Astrocyte (in vitro differentiated cells and primary cell): ENCODE results near the gene LDLRAD4. TPM values are rescaled to one million over a fixed set of nuclear protein-coding genes. Genes with fewer than 3 reads are reported as not detected.

Source experiments
- DNase-seq: peaks from one replicate; pipeline ENCODE4 v3.0.0-alpha.2; 2010; ENCODE audit warnings: low read depth
- FAIRE-seq: peaks from 2 replicates; lab custom pipeline; 2011; peaks lifted over from hg19 to GRCh38; lab: Jason Lieb, UNC
- H2AFZ ChIP-seq: 2 replicates; pipeline ENCODE4 v1.6.0; 2012; ENCODE audit warnings: low read depth, low read length, inconsistent platforms
- H3K27ac ChIP-seq: 2 replicates; pipeline ENCODE4 v1.5.1; 2011; ENCODE audit warnings: low read depth, low read length, inconsistent platforms
- H3K27me3 ChIP-seq: 2 replicates; pipeline ENCODE4 v1.6.0; 2011; ENCODE audit warnings: low read length, inconsistent platforms; ENCODE audit not compliant: insufficient read depth
- H3K36me3 ChIP-seq: 2 replicates; pipeline ENCODE4 v1.5.1; 2011; ENCODE audit warnings: low read length, inconsistent platforms; ENCODE audit not compliant: insufficient read depth
- H3K4me1 ChIP-seq: 2 replicates; pipeline ENCODE4 v1.5.1; 2011; ENCODE audit warnings: low read length, inconsistent platforms; ENCODE audit not compliant: insufficient read depth
- H3K4me2 ChIP-seq: 2 replicates; pipeline ENCODE4 v1.6.0; 2012; ENCODE audit warnings: low read length, inconsistent platforms
- H3K4me3 ChIP-seq: 2 replicates; pipeline ENCODE4 v1.5.1; 2011; ENCODE audit warnings: low read depth, mild to moderate bottlenecking, low read length, inconsistent platforms; ENCODE audit not compliant: insufficient read depth
- H3K79me2 ChIP-seq: 2 replicates; pipeline ENCODE4 v1.6.0; 2012; ENCODE audit warnings: mild to moderate bottlenecking, low read length, inconsistent platforms; ENCODE audit not compliant: insufficient read depth
- H3K9ac ChIP-seq: 2 replicates; pipeline ENCODE4 v1.6.0; 2012; ENCODE audit warnings: mild to moderate bottlenecking, low read length, inconsistent platforms
- H3K9me3 ChIP-seq: 2 replicates; pipeline ENCODE4 v1.5.1; 2012; ENCODE audit warnings: low read depth, mild to moderate bottlenecking, low read length, inconsistent platforms; ENCODE audit not compliant: insufficient read depth
- H4K20me1 ChIP-seq: 2 replicates; pipeline ENCODE4 v1.6.0; 2012; ENCODE audit warnings: low read length, inconsistent platforms; ENCODE audit not compliant: insufficient read depth
- H3K27ac Mint-ChIP-seq: one replicate; pipeline ENCODE4 v1.8.0; 2021; ENCODE audit warnings: mild to moderate bottlenecking, mixed read lengths; ENCODE audit not compliant: unreplicated experiment
- H3K27me3 Mint-ChIP-seq: one replicate; pipeline ENCODE4 v1.8.0; 2021; ENCODE audit warnings: low read depth, mixed read lengths; ENCODE audit not compliant: unreplicated experiment
- H3K36me3 Mint-ChIP-seq: one replicate; pipeline ENCODE4 v1.8.0; 2021; ENCODE audit warnings: low read depth, mixed read lengths; ENCODE audit not compliant: unreplicated experiment
- H3K4me1 Mint-ChIP-seq: one replicate; pipeline ENCODE4 v1.8.0; 2021; ENCODE audit warnings: low read depth, mixed read lengths; ENCODE audit not compliant: unreplicated experiment
- H3K4me3 Mint-ChIP-seq: one replicate; pipeline ENCODE4 v1.8.0; 2021; ENCODE audit warnings: mild to moderate bottlenecking, moderate library complexity, mixed read lengths; ENCODE audit not compliant: unreplicated experiment
- H3K9me3 Mint-ChIP-seq: one replicate; pipeline ENCODE4 v1.8.0; 2021; ENCODE audit warnings: mild to moderate bottlenecking, mixed read lengths; ENCODE audit not compliant: unreplicated experiment
- EZH2 ChIP-seq: IDR thresholded peaks from 2 replicates; pipeline ENCODE4 v1.6.1; 2012; ENCODE audit warnings: mild to moderate bottlenecking, low read length, inconsistent platforms; ENCODE audit not compliant: insufficient read depth
- total RNA-seq: library from RNA; stranded (reverse); gene quantifications from 2 replicates; pipeline ENCODE4 v1.2.1, GENCODE V29; 2021
- TF ChIP-seq, protein P1 (sequence below): IDR thresholded peaks from 2 replicates; pipeline ENCODE4 v1.5.1; 2011; ENCODE audit warnings: low read depth, mild to moderate bottlenecking, inconsistent platforms, low read length, moderate library complexity; ENCODE audit not compliant: insufficient read depth

The LDLRAD4 gene
- total RNA-seq, 1 donor from 2014 or later, result 26.0 TPM

- DNase-seq (no peak), FAIRE-seq (no peak)
- H3K9me3 Mint-ChIP-seq, result no peaks in the 10 kb centered on the region
- H3K9me3 ChIP-seq, result no peaks in the 10 kb centered on the region
- no peaks in the 10 kb centered on the region for H3K36me3 Mint-ChIP-seq
- no peak overlapping the region for H3K27ac Mint-ChIP-seq
- no peak overlapping the region for H3K27ac ChIP-seq
- peaks cover 8% of the 10 kb centered on the region for H3K27me3 ChIP-seq
- H3K4me1 ChIP-seq, result peaks cover 4% of the 10 kb centered on the region
- H3K4me3 Mint-ChIP-seq, result no peak overlapping the region
- peaks cover 28% of the 10 kb centered on the region for H3K4me1 Mint-ChIP-seq
- H4K20me1 ChIP-seq, result no peaks in the 10 kb centered on the region
- H3K9ac ChIP-seq, result no peak overlapping the region
- H3K4me3 ChIP-seq, result no peak overlapping the region
- TF ChIP-seq, protein P1, sequence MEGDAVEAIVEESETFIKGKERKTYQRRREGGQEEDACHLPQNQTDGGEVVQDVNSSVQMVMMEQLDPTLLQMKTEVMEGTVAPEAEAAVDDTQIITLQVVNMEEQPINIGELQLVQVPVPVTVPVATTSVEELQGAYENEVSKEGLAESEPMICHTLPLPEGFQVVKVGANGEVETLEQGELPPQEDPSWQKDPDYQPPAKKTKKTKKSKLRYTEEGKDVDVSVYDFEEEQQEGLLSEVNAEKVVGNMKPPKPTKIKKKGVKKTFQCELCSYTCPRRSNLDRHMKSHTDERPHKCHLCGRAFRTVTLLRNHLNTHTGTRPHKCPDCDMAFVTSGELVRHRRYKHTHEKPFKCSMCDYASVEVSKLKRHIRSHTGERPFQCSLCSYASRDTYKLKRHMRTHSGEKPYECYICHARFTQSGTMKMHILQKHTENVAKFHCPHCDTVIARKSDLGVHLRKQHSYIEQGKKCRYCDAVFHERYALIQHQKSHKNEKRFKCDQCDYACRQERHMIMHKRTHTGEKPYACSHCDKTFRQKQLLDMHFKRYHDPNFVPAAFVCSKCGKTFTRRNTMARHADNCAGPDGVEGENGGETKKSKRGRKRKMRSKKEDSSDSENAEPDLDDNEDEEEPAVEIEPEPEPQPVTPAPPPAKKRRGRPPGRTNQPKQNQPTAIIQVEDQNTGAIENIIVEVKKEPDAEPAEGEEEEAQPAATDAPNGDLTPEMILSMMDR, result no peak
- TF ChIP-seq EZH2, result no peak
- no peak overlapping the region for H3K4me2 ChIP-seq
- no peaks in the 10 kb centered on the region for H3K36me3 ChIP-seq
- peak overlapping the region; percentile 57 for H2AFZ ChIP-seq
- H3K79me2 ChIP-seq, result no peaks in the 10 kb centered on the region
- peaks cover 2% of the 10 kb centered on the region for H3K27me3 Mint-ChIP-seq
These were observed 346.7 kb downstream of the LDLRAD4 start for GRCh38 chr18:13565228-13565627.

DNA sequence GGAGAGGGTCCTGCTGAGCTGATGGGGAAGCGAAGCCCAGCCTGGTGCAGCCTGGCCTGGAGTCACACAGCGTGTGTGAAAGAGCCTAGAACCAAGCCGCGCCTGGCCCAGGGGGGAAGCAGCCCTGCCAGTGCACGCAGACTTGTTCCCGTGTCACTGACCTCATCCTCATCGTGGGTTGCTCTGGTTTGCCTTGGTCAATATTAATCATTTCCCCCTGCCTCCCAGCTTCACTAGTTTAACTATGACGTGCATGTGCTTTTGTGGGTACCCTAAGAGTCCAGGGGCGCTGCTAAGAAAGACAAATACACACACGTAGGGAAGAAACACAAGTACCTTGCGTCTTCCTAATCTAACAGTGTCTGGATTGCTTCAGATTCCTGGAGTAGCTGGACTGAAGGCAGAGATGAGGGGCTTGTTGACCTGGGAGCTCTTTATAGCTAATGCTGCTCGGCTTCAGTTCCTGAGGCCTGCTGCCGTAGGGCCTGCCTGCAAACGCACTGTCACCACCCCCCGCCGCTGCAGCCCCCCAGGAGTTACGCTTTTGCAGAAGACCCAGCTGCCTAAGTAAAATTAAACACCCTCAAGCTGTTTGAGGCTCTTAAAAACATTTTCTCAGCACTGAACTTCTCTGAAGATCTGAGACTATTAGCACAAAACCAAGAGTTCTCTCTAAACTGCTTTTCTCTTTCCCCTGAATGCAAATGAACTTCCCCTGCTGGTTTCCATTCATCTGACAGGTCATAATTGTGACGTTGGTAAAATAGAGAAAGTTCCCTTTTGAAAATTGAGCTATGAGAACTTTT is 348.6 kb downstream of the LDLRAD4 start:
- no peak overlapping the region for H3K27ac ChIP-seq
- no peak for DNase-seq
- peak overlapping the region; percentile 77 for H3K27ac Mint-ChIP-seq
- H3K4me3 ChIP-seq, result no peak overlapping the region
- no peak overlapping the region for H3K4me2 ChIP-seq
- TF ChIP-seq, protein P1, result no peak
- no peak for TF ChIP-seq EZH2
- H3K36me3 Mint-ChIP-seq, result no peaks in the 10 kb centered on the region
- no peak for FAIRE-seq
- H2AFZ ChIP-seq, result no peak overlapping the region
- peaks cover 4% of the 10 kb centered on the region for H3K4me1 ChIP-seq
- H3K27me3 Mint-ChIP-seq, result peaks cover 2% of the 10 kb centered on the region
- H3K4me1 Mint-ChIP-seq, result peaks cover 38% of the 10 kb centered on the region
- peaks cover 6% of the 10 kb centered on the region for H3K27me3 ChIP-seq
- no peaks in the 10 kb centered on the region for H3K9me3 ChIP-seq
- no peaks in the 10 kb centered on the region for H3K9me3 Mint-ChIP-seq
- no peak overlapping the region for H3K9ac ChIP-seq
- no peaks in the 10 kb centered on the region for H3K36me3 ChIP-seq
- H3K79me2 ChIP-seq, result no peaks in the 10 kb centered on the region
- H3K4me3 Mint-ChIP-seq, result no peak overlapping the region
- no peaks in the 10 kb centered on the region for H4K20me1 ChIP-seq
